GM12873 (cell line): ENCODE results near the gene GDF7.
A peak's percentile ranks its signal among the peaks of the same experiment; 100 is the strongest.

Experiments
- CTCF ChIP-seq: IDR thresholded peaks from 2 replicates; pipeline ENCODE4 v1.5.1; 2012; ENCODE audit warnings: low read depth, mild to moderate bottlenecking, moderate library complexity, low read length, control low read depth; ENCODE audit not compliant: insufficient read depth; ENCODE audit errors: missing control alignments

Gene GDF7

GRCh38 chr2:20647738-20648137, 19.2 kb upstream of the GDF7 start:
- TF ChIP-seq CTCF = no peak

GRCh38 chr2:20648206-20648605, 18.7 kb upstream of the GDF7 start:
- no peak for TF ChIP-seq CTCF

GRCh38 chr2:20648831-20649230, 18.1 kb upstream of the GDF7 start:
- TF ChIP-seq CTCF = no peak

GRCh38 chr2:20649576-20649975, 17.4 kb upstream of the GDF7 start:
- TF ChIP-seq CTCF = no peak

GRCh38 chr2:20649976-20650375, 17.0 kb upstream of the GDF7 start:
- no peak for TF ChIP-seq CTCF

GRCh38 chr2:20650393-20650876, 16.5 kb upstream of the GDF7 start:
- no peak for TF ChIP-seq CTCF

GRCh38 chr2:20650877-20651730, 15.8 kb upstream of the GDF7 start, which contains the start of gene HS1BP3:
TSS of gene HS1BP3 (minus strand) at chr2:20651098. CDS start at chr2:20651063, 35 bp downstream.
- TF ChIP-seq CTCF = peak; percentile 85
